ENCODE data around the gene GRK5.

Gene GRK5

DNA sequence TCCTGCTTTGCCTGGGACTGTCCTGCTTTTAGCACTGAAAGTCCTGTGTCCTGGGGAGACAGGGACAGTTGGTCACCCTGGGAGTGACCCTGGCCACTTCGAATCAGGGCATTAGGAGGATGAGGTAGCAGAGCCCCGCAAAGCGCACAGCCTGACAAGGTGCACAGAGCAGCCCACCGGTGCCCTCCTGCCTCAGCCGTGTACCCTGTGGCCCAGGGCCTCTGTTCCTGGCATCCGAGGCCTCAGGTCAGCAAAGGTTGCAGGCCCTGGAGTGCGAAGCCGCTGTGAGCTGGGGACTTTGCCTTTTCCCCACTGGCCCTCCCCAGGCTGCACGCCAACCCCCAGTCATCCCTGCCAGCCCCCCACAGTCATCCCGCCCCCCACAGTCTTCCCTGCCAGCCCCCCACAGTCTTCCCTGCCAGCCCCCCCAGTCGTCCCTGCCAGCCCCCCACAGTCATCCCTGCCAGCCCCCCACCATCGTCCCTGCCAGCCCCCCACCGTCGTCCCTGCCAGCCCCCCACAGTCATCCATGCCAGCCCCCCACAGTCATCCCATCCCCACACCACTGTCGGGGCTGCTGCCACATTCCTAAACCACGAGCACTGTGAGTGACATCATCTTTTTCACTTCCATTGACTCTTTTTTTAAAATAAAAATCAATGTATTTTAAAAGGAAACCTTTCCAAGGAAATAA lies 243.4 kb downstream of the GRK5 start:
- H3K4me3 ChIP-seq (replicated peaks; ENCODE audit: low read depth, low read length), result no peak overlapping the region
- TF ChIP-seq, protein P1, sequence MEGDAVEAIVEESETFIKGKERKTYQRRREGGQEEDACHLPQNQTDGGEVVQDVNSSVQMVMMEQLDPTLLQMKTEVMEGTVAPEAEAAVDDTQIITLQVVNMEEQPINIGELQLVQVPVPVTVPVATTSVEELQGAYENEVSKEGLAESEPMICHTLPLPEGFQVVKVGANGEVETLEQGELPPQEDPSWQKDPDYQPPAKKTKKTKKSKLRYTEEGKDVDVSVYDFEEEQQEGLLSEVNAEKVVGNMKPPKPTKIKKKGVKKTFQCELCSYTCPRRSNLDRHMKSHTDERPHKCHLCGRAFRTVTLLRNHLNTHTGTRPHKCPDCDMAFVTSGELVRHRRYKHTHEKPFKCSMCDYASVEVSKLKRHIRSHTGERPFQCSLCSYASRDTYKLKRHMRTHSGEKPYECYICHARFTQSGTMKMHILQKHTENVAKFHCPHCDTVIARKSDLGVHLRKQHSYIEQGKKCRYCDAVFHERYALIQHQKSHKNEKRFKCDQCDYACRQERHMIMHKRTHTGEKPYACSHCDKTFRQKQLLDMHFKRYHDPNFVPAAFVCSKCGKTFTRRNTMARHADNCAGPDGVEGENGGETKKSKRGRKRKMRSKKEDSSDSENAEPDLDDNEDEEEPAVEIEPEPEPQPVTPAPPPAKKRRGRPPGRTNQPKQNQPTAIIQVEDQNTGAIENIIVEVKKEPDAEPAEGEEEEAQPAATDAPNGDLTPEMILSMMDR (IDR thresholded peaks at IDR 0.05; ENCODE audit: low read length, missing control alignments), result no peak
- DNase-seq (ENCODE audit: low read depth), result no peak

DNA sequence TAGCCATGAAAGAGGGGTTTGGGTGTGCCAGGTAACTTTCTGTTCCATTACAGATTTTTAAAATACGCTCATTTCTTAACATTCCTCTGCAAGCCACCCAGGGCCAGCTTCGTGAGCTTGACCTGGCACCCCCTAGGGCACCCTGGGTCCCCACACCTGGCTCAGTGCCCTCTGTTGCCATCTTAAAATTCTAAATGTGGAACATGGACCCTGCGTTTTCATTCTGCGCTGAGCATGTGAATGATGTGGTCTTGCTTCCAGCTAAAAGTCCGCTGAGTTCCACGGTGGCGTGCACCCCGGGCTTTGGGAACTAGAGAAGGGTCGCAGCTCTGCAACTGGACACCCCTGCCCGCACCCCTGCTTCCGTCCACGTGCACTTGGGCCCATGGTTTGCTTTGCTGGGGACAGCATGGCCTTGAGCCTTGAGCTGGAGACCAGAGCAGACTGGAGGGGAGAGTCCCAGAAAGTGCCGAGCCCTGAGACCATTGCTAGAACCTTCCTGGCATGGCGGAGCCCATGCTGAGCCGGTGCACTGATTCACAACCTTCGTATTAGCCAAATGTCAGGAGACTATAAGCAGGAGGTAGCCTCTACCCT lies 244.0 kb downstream of the GRK5 start:
- no peak overlapping the region for H3K4me3 ChIP-seq (replicated peaks; ENCODE audit: low read depth, low read length)
- no peak for DNase-seq (ENCODE audit: low read depth)
- TF ChIP-seq, protein P1 (IDR thresholded peaks at IDR 0.05; ENCODE audit: low read length, missing control alignments), result no peak

DNA sequence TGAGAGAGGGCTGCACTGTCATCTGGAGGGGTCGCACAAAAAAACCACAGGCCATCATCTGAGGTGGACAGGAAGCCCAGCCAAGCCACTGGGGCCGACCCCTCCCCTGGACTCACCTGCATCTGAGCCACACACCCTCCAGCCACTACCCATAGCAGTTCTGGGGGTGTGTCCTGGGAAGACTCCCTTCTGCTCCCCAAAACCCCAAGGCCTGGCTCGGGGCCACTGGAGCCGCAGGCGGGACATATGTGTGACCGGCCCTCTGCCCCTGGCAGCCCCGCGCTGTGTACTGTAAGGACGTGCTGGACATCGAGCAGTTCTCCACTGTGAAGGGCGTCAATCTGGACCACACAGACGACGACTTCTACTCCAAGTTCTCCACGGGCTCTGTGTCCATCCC lies 245.0 kb downstream of the GRK5 start:
- TF ChIP-seq, protein P1 (IDR thresholded peaks at IDR 0.05; ENCODE audit: low read length, missing control alignments), result no peak
- no peak overlapping the region for H3K4me3 ChIP-seq (replicated peaks; ENCODE audit: low read depth, low read length)
- no peak for DNase-seq (ENCODE audit: low read depth)

DNA sequence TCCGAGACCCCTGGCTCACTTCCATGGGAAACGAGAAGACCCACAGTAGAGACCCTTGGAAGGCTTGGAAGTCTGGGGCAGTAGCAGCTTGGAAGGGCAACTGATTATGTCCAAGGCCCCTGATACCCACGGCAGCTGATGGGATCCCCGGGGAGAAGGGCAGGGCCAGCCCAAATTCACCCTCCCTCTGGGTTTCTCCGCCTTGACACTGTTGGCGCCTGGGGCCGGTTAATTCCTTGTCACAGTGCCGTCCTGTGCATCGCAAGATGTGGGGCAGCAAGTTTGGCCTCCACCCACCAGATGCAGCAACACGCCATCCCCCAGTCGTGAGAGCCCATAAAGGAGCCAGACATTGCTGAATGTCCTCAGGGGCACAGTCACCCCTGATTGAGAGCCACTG lies 245.9 kb downstream of the GRK5 start:
- TF ChIP-seq, protein P1 (IDR thresholded peaks at IDR 0.05; ENCODE audit: low read length, missing control alignments), result no peak
- no peak for DNase-seq (ENCODE audit: low read depth)
- no peak overlapping the region for H3K4me3 ChIP-seq (replicated peaks; ENCODE audit: low read depth, low read length)

DNA sequence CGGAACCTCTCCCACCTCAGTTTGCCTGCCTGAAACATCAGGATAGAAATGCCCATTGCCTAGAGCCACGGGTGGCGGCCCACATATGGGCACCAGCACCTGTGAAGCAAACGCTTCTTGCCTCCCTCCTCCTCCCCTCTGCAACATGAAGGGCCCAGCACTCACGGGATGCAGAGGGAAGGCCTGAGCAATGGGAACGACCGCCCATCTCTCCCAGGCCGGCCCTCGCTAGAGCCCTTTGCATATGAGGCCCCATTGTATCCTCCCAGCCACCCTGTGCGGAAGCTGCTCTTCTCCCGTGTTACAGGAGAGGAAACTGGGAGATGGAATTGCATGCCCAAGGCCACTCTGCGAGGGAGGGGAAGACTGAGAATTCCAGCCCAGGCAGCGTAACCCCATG lies 246.9 kb downstream of the GRK5 start:
- DNase-seq (ENCODE audit: low read depth), result no peak
- TF ChIP-seq, protein P1 (IDR thresholded peaks at IDR 0.05; ENCODE audit: low read length, missing control alignments), result no peak
- no peak overlapping the region for H3K4me3 ChIP-seq (replicated peaks; ENCODE audit: low read depth, low read length)

DNA sequence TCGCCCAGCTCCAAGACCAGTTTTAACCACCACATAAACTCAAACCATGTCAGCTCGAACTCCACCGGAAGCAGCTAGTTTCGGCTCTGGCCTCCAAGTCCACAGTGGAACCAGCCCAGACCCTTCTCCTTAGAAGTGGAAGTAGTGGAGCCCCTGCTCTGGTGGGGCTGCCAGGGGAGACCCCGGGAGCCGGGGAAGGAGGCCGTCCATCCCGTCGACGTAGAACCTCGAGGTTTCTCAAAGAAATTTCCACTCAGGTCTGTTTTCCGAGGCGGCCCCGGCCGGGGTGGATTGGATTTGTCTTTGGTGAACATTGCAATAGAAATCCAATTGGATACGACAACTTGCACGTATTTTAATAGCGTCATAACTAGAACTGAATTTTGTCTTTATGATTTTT lies 247.6 kb downstream of the GRK5 start:
- no peak overlapping the region for H3K4me3 ChIP-seq (replicated peaks; ENCODE audit: low read depth, low read length)
- TF ChIP-seq, protein P1 (IDR thresholded peaks at IDR 0.05; ENCODE audit: low read length, missing control alignments), result no peak
- DNase-seq (ENCODE audit: low read depth), result no peak

All from fibroblast of pulmonary artery (primary cell).